Colonic mucosa (tissue), 4 donors: ENCODE data around the gene THEM5. TPM values are rescaled to one million over a fixed set of nuclear protein-coding genes. Genes with fewer than 3 reads are reported as not detected.

Experiments used
- DNase-seq: peaks from one replicate; pipeline ENCODE4 v3.0.0-alpha.2; 2020
- H3K27ac ChIP-seq: fragments of 200-600 bp; one replicate; pipeline ENCODE4 v1.8.0; 2021
- H3K27me3 ChIP-seq: fragments of 200-600 bp; one replicate; pipeline ENCODE4 v1.8.0; 2021
- H3K36me3 ChIP-seq: fragments of 200-600 bp; one replicate; pipeline ENCODE4 v1.8.0; 2021
- H3K4me1 ChIP-seq: fragments of 200-600 bp; one replicate; pipeline ENCODE4 v1.8.0; 2021; ENCODE audit warnings: mild to moderate bottlenecking
- H3K4me3 ChIP-seq: fragments of 200-600 bp; one replicate; pipeline ENCODE4 v1.8.0; 2021
- H3K9ac ChIP-seq, 2 donors: one replicate each; pipeline ENCODE4 v1.7.0; 2013; ENCODE audit warnings: control low read depth in 2 of 2, low read depth in 2 of 2, low read length in 2 of 2
- H3K9me3 ChIP-seq: fragments of 200-600 bp; one replicate; pipeline ENCODE4 v1.8.0; 2021
- CTCF ChIP-seq: fragments of 200-600 bp; IDR thresholded peaks from one replicate; pipeline ENCODE4 v1.8.0; 2022; ENCODE audit warnings: antibody characterized with exemption, mild to moderate bottlenecking
- intact Hi-C: fragments of 100-400 bp; cut with DNase I; formaldehyde crosslinking; loops from one replicate; pipeline ENCODE4 v1.14.1; 2022
- total RNA-seq, 2 donors: library from RNA; stranded (reverse); fragmentation: NEBNext Ultra II Directional in 1 of 2; extraction: Animal tissue kit (Norgen Biotek cat#: 25700) in 1 of 2; gene quantifications; one replicate each; pipeline ENCODE4 v1.2.1, GENCODE V29; 2021
- donor health status: healthy.
- donor health status: DM: no; HTN: no; CAD: no.
- donor health status: DM: no; HTN: no; CAD: no.

The THEM5 gene
- total RNA-seq, 2 donors from 2014 or later: not detected

GRCh38 chr1:151838222-151839081 is 15.1 kb downstream of the THEM5 start:
- H3K27ac ChIP-seq: no peak overlapping the region
- H3K36me3 ChIP-seq: no peaks in the 10 kb centered on the region
- no peak for TF ChIP-seq CTCF
- intact Hi-C loops: loop anchor here (10.0 kb wide), 2 partner anchors 144 to 244 kb away; no protein-coding TSS in a partner anchor
- H3K27me3 ChIP-seq: peaks cover 6% of the 10 kb centered on the region
- no peak for DNase-seq
- peak overlapping the region; percentile 36 to 89 for H3K9ac ChIP-seq
- no peaks in the 10 kb centered on the region for H3K4me1 ChIP-seq
- peak overlapping the region; percentile 25 for H3K4me3 ChIP-seq
- no peaks in the 10 kb centered on the region for H3K9me3 ChIP-seq

GRCh38 chr1:151837884-151838221 is 15.7 kb downstream of the THEM5 start:
- peak overlapping the region; percentile 46 for H3K27ac ChIP-seq
- no peaks in the 10 kb centered on the region for H3K9me3 ChIP-seq
- DNase-seq: no peak
- no peaks in the 10 kb centered on the region for H3K4me1 ChIP-seq
- H3K4me3 ChIP-seq: peak overlapping the region; percentile 25
- H3K9ac ChIP-seq: peak overlapping the region; percentile 2 to 36
- H3K27me3 ChIP-seq: peaks cover 6% of the 10 kb centered on the region
- H3K36me3 ChIP-seq: no peaks in the 10 kb centered on the region
- no peak for TF ChIP-seq CTCF
- intact Hi-C loops: loop anchor here (10.0 kb wide), 2 partner anchors 143 to 243 kb away; no protein-coding TSS in a partner anchor

DNA sequence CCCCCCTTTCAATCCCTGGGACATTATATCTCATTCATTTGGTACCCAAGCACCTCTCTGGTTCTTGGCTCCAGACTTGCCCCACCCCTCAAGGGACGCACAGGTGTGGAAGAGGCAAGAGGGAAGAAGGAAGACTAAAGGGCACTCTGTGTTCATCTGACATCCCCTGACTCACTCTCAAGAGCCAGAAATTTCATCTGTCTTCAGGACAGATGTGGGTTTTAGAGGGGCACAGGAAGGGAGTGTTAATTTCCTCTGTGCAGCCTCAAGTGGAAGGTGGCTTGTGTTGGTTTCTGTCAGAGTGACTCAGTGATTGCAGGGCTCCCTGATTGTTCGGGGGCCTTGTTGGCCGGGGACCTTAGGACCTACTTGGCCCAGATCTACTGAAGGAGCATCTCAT is 16.3 kb downstream of the THEM5 start:
- TF ChIP-seq CTCF: no peak
- Histone ChIP-seq H3K27me3 (peaks cover 6% of the 10 kb centered on the region), H3K4me3 (no peak overlapping the region), H3K9ac (peak overlapping the region in 1 of 2 donors; percentile 2), H3K9me3 (no peaks in the 10 kb centered on the region), H3K36me3 (no peaks in the 10 kb centered on the region), H3K27ac (peak overlapping the region; percentile 46), H3K4me1 (peaks cover 6% of the 10 kb centered on the region)
- intact Hi-C loops: loop anchor here (10.0 kb wide), 2 partner anchors 142 to 242 kb away; no protein-coding TSS in a partner anchor
- DNase-seq: no peak

GRCh38 chr1:151835596-151835995 is 17.9 kb downstream of the THEM5 start:
- H3K4me1 ChIP-seq: peaks cover 10% of the 10 kb centered on the region
- H3K27ac ChIP-seq: no peak overlapping the region
- no peak for TF ChIP-seq CTCF
- H3K36me3 ChIP-seq: no peaks in the 10 kb centered on the region
- no peaks in the 10 kb centered on the region for H3K9me3 ChIP-seq
- intact Hi-C loops: loop anchor here (10.0 kb wide), 2 partner anchors 141 to 241 kb away; no protein-coding TSS in a partner anchor
- no peak overlapping the region for H3K4me3 ChIP-seq
- DNase-seq: no peak
- peak overlapping the region in 1 of 2 donors; percentile 2 for H3K9ac ChIP-seq
- H3K27me3 ChIP-seq: peaks cover 6% of the 10 kb centered on the region

GRCh38 chr1:151834239-151834638 is 19.3 kb downstream of the THEM5 start:
- no peak for DNase-seq
- Histone ChIP-seq H3K36me3 (no peaks in the 10 kb centered on the region), H3K4me3 (no peak overlapping the region), H3K9ac (peak overlapping the region in 1 of 2 donors; percentile 54), H3K27me3 (peaks cover 6% of the 10 kb centered on the region), H3K9me3 (no peaks in the 10 kb centered on the region), H3K4me1 (peaks cover 14% of the 10 kb centered on the region), H3K27ac (no peak overlapping the region)
- TF ChIP-seq CTCF: no peak
- intact Hi-C loops: loop anchor here (10.0 kb wide), 2 partner anchors 139 to 239 kb away; no protein-coding TSS in a partner anchor
